Panc1 (cell line): ENCODE results near the gene FAM174C.

Source experiments
- CTCF ChIP-seq: fragments of 450-650 bp; IDR thresholded peaks from 2 replicates; pipeline ENCODE4 v1.5.1; 2017; ENCODE audit warnings: mild to moderate bottlenecking
- POLR2AphosphoS5 ChIP-seq: IDR thresholded peaks from 2 replicates; pipeline ENCODE4 v1.6.1; 2012; ENCODE audit warnings: mild to moderate bottlenecking, low read depth, low read length, moderate library complexity
- REST ChIP-seq, 2 experiments: IDR thresholded peaks; 2 replicates each; pipeline ENCODE4 v1.6.1; 2011 to 2012; ENCODE audit warnings: low read depth in 2 of 2, control low read depth in 1 of 2, low read length in 1 of 2, mild to moderate bottlenecking in 1 of 2, moderate library complexity in 1 of 2; ENCODE audit not compliant: insufficient read depth in 1 of 2
- SIN3A ChIP-seq: IDR thresholded peaks from 2 replicates; pipeline ENCODE4 v1.6.1; 2012; ENCODE audit warnings: low read depth, mild to moderate bottlenecking, low read length, moderate library complexity, borderline replicate concordance; ENCODE audit not compliant: insufficient read depth

- TF ChIP-seq CTCF (peak; percentile 93), SIN3A (no peak), POLR2AphosphoS5 (peak; percentile 53; the same call in 1 of the 2 replicates), REST (IDR thresholded peaks at IDR 0.05; ENCODE audit: insufficient read depth in 1 of 2, low read depth in 2 of 2, low read length in 1 of 2) (no peak)
Observed at GRCh38 chr19:1279782-1280341, 4.5 kb downstream of the FAM174C start.
